Activated CD8-positive, alpha-beta memory T cell treated with anti-CD3 and anti-CD28 coated beads for 4 hours (primary cell): Measurements from ENCODE around the gene ZFP36L2.

Source experiments
- DNase-seq, 2 donors: peaks; one replicate each; pipeline ENCODE4 v3.0.0-alpha.2; 2020; ENCODE audit warnings: low read depth in 2 of 2

Gene ZFP36L2

DNA sequence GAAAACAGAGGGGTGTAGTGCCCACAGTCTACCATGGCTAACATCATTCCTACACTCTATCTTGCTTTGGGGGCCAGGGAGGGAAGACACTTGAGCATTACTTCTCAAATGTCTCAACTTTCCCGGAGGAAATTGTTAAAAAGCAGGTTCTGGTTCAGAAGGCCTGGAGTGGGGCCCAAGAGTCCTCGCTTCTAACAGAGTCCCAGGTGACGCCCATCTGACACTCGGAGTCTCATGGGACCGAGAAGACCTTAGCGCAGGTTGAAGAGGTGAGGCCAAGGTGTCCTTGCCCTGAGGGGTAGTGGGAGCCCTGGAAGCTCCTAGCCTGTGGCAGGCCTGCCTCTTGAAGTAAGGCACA is 40.1 kb downstream of the ZFP36L2 start:
- DNase-seq, result no peak

- no peak for DNase-seq
Observed at GRCh38 chr2:43185146-43185545, 41.3 kb downstream of the ZFP36L2 start.

GRCh38 chr2:43184339-43184895 is 42.0 kb downstream of the ZFP36L2 start:
- no peak for DNase-seq

DNA sequence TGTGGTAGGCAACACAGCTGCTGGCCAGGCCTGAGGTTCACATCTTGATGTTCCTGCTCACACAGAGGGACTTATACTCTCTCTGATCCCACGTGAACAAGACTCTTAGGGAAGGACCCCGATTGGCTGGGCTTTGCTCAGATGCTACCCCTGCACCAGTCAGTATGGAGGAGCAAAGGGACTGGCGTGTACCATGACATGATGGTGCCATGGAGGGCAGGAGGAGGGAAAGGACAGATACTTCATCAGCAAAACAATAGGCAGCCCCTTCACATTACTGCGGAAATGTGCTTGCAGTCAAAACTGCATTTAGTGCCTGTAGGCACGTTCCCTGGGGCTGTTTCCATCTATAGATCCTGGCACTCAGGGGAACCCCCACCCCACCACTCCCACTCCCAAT is 42.7 kb downstream of the ZFP36L2 start:
- no peak for DNase-seq

GRCh38 chr2:43180897-43181296 is 45.5 kb downstream of the ZFP36L2 start:
- no peak for DNase-seq

DNA sequence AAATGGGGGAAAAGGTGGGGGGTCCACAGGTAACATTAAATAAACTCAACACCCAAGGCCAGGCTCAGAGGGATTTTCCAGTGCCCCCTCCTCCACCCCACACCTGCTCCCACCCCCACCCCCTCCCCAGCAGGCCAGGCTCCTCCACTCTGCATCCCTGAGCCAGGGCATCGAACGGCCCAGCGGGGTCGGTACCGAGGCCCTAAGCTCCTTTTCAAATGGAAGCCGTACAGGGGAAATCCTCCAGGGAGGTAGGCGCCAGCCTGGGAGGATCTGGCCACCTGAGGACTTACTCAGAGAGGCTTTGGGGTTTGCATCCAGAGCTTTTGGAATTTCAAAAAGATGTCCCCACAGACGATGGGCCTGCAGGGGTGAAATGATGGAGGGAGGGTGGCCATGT is 46.5 kb downstream of the ZFP36L2 start:
- DNase-seq, result no peak

DNA sequence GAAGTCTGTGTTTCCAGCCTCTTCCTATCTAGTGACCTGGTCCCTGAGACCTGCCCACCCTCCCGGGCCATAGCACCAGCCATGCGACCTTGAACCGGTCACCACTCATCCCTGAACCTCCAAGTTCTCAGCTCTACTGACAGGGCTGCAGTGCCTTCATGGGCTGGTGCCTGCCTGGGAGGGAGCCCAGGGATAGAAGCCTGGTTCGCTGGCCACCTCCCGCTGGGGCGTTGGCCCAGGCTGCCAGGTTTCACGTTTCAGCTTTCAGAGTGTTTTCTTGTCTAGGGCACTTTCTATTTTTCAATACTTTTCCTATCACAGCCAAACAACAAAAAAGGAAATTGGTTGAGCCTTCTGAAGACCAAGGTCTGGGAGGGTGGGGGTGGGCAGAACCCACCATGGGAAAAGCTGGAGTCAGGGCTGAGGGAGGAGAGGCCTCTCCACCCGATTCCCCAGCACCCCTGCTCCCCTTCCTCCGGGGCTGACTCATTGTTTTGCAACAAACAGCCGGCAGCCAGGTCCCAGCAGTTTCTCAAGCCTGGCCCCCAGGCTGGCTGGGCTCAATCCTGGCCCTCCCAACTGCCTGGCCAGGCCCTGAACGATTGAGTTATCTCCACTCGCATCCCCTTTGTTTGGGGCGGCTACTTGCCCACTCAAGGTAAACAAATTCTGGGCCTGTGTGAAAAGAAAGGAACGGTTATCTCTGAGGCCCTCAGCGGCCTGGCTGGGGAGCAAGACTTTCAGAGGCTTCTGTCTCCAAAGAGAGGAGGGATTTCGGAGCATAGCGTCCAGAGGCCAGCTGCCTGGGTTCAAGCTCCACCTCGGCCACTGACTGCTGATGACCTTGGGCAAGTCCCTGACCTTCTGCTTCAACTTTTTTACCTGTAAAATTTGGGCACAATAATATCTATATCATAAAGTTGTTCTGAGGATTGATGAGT is 47.5 kb downstream of the ZFP36L2 start:
- DNase-seq, result no peak

- DNase-seq, result no peak
Observed at GRCh38 chr2:43178055-43178598, 48.3 kb downstream of the ZFP36L2 start.

- no peak for DNase-seq
Observed at GRCh38 chr2:43176449-43176848, 50.0 kb downstream of the ZFP36L2 start.

DNA sequence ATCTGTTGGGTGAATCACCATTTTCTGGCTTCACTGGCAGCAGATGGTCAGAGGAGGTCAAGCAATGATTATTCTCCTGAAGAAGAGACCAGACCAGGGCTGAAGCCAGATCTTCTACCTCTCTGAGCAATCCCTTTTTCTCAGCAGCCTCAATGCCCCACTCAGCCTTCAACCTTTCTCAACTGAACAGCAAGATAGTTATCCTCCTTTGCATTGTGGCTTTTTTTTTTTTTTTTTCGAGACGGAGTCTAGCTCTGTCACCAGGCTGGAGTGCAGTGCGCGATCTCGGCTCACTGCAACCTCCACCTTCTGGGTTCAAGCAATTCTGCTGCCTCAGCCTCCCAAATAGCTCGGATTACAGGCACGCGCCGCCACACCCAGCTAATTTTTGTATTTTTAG is 50.5 kb downstream of the ZFP36L2 start:
- DNase-seq, result no peak

DNA sequence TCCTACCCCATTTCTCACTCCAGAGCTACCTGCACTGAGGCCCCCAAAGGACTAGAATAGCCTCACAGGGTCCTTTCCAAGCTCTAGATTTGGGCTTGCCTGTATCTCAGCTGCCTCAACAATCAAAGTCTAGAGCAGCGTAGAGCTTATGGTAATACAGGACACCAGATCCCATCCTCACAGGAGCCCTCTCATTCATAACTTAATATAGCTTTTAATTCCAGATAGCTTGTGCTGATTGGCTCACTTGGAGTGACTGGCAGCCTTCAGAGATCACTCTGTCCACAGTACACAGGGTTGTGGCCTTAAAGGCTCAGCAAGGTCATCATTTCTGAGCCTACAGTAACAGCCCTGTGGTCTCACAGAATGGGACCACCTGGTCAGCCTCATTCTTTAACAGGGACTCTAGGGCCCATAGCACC is 51.4 kb downstream of the ZFP36L2 start:
- DNase-seq, result no peak

DNA sequence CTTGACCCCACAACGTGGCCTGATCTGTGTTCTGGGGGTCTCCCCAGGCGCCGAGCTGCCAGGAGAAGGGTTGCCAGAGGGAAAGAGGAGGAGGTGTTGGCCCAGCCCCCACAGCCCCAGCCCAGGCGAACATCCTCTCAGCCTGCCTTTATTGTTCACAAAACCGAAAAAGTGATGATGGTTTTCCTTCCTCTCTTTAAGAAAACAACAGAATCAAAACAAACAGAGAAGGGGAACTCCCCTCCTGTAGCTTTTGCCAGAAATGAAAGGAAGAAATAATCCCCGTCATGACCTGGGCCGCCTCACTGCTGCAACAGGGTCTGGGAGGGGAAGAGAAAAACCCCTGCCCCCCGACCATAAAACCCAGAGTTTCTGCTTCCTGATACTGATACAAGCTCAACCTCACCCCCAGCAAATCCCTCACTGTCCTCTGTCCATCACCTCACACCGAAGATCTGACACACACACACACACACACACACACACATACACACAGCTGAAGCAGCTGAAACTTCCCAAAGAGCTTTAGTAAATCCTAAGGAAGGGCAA is 52.0 kb downstream of the ZFP36L2 start:
- DNase-seq, result peak; percentile 39 to 46
